ENCODE data around the gene ASS1.

The ASS1 gene

DNA sequence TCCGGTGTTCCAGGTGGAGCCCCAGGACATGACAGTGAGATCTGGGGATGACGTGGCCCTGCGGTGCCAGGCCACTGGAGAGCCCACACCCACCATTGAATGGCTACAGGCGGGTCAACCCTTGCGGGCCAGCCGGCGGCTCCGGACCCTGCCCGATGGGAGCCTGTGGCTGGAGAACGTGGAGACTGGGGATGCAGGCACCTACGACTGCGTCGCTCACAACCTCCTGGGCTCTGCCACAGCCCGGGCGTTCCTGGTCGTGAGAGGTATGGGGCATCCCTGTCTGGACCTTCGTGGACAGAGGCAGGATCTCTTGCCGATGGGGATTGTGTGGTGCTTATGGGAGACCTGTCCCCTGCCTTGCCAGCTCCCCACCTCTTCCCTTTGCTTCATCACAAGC lies 26.0 kb upstream of the ASS1 start:
- in situ Hi-C loops (cut with MboI; ENCODE audit: low sequenced_read_pairs): no loop called here

DNA sequence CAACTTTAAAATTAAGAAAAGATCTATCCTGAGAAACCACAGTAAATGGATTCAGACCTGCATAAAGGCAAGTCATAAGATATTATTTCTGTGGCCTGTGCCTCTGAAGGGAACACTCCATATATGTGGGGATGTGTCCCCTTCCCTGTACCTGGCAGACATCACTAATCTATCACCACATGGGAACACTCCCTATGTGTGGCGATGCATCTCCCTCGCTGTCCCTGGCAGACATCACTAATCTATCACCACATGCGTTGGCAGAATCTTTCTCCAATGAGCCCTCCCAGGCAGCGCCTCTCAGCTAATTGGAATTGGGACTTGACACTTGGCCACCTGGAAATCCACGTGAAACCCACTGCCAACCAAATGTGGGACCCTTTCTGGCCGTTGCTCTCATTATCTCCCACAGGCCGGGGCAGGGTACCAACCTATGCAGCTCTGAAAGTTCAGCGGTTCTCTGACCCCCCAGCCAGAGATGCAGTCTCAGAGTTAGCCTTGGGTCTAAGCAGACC lies 25.2 kb upstream of the ASS1 start:
- in situ Hi-C loops (cut with MboI; ENCODE audit: low sequenced_read_pairs): no loop called here

DNA sequence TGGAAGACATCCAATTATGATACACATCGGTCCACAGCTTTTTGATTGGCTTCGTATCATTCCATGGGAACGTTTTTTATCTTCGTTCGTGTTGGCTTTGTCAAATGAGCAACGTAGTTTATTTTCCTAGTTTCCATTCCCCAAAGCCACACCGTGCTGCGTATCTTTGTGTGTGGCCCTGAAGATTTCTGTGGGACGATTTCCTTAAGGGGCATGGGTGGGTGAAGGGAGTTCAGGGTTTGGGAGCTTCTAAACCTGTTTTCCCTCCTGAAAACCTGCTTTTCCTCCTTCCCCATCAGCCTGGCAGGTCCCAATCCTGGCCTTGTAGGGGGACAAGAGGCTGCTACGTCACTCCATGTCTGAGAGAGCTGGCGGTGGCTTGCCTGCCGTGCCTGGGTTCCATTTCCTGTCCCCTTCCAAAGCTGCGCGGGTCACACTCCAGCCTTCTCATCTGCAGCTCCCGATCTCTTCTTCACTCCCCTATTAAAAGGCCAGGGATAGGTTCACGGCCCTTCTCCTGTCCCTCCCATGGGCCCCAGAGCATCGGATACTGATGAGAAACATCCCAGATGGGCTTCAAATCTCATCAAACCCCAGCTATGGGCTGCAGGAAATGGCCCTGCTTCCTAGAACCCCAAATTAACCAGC lies 23.5 kb upstream of the ASS1 start:
- in situ Hi-C loops (cut with MboI; ENCODE audit: low sequenced_read_pairs): no loop called here

- in situ Hi-C loops (cut with MboI; ENCODE audit: low sequenced_read_pairs): no loop called here
Measured at GRCh38 chr9:130421802-130422276, 22.9 kb upstream of the ASS1 start.

GRCh38 chr9:130422546-130422945 lies 22.2 kb upstream of the ASS1 start:
- in situ Hi-C loops (cut with MboI; ENCODE audit: low sequenced_read_pairs): no loop called here

GRCh38 chr9:130423272-130423671 lies 21.5 kb upstream of the ASS1 start:
- in situ Hi-C loops (cut with MboI; ENCODE audit: low sequenced_read_pairs): no loop called here

DNA sequence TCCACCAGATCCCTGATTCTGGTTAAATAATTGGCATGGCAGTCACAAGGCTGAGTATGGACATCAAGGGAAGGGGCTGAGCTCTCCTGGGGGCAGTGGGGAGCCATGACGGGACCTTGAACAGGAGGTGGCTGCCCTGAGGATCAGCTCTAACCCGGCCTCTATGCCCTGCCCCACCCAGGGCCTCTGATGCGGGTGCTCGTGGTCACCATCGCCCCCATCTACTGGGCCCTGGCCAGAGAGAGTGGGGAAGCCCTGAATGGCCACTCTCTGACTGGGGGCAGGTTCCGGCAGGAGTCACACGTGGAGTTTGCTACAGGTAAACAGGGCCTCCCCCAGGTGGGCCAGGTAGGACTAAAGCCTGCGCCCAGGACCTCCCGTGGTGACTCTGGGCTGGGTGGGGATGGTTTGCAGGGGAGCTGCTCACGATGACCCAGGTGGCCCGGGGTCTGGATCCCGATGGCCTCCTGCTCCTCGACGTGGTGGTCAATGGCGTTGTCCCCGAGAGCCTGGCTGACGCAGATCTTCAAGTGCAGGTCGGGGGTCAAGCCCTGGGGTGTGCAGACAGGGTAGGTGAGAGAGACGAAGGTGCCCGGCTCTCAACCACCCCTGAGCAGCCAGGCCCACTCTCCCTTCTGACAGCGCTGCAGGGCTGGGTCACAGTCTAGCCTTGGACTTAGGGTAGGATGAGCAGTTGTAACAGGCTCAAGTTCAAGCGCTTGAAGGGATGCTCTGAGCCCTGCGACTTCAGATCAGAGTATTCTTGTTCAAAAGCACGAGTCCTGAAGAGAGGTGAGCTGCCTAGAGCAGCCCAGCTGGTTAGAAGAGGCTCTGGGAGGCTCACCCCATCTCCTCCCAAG lies 19.9 kb upstream of the ASS1 start:
- in situ Hi-C loops (cut with MboI; ENCODE audit: low sequenced_read_pairs): no loop called here

DNA sequence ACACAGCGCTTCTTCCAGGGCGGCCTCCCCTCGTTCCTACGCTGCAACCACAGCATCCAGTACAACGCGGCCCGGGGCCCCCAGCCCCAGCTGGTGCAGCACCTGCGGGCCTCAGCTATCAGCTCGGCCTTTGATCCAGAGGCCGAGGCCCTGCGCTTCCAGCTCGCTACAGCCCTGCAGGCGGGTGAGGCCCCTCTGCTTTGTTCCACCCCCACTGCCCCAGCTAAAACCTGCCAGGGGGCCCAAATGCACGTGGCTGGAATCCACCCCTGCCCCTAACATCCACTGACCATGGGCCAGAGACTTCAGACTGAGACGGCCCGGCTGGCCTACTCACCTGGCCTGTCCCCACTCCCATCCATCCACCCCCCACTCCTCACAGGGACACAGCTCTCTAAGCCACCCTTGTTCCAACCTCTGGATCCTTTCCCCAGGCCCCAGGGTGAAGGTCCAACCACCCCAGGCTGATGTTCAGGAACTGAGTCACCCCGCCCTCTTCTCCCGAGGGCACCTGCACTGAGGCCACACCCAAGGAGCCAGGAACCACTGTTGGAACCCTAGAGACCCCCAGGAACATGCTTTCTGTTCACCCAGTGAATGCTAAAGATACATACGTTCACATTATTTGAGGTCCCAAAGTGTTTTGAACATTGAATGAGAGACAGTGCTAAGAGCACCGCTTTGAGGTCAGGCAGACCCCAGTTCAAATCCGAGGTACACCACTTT lies 18.9 kb upstream of the ASS1 start:
- in situ Hi-C loops (cut with MboI; ENCODE audit: low sequenced_read_pairs): no loop called here

DNA sequence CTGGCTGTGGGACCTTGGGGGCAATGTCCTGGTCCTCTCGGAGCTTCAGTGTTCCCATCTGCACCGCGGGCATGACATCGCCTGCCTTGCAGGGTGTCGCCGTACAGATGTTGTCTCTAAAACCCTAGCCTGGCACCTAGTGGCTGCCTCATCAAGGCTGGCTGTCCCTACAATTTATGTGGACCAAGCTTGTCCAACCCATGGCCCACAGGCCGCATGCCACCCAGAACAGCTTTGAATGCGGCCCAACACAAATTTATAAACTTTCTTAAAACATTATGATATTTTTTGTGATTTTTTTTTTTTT lies 18.3 kb upstream of the ASS1 start:
- in situ Hi-C loops (cut with MboI; ENCODE audit: low sequenced_read_pairs): no loop called here

GRCh38 chr9:130426883-130427282 lies 17.9 kb upstream of the ASS1 start:
- in situ Hi-C loops (cut with MboI; ENCODE audit: low sequenced_read_pairs): no loop called here

DNA sequence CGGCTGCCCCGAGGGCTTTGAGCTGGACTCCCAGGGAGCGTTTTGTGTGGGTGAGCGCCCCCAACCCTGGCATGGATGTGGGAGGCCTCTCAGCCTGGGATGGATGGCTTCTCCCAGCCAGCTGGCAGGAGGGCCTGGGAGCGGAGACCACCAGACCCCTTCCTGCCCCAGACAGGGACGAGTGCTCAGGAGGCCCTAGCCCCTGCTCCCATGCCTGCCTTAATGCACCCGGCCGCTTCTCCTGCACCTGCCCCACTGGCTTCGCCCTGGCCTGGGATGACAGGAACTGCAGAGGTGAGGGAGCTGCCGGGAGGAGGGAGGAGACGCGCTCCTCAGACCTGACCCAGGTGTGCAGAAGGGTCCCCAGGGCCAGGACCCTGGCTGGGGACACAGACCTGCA lies 17.4 kb upstream of the ASS1 start:
- in situ Hi-C loops (cut with MboI; ENCODE audit: low sequenced_read_pairs): no loop called here

DNA sequence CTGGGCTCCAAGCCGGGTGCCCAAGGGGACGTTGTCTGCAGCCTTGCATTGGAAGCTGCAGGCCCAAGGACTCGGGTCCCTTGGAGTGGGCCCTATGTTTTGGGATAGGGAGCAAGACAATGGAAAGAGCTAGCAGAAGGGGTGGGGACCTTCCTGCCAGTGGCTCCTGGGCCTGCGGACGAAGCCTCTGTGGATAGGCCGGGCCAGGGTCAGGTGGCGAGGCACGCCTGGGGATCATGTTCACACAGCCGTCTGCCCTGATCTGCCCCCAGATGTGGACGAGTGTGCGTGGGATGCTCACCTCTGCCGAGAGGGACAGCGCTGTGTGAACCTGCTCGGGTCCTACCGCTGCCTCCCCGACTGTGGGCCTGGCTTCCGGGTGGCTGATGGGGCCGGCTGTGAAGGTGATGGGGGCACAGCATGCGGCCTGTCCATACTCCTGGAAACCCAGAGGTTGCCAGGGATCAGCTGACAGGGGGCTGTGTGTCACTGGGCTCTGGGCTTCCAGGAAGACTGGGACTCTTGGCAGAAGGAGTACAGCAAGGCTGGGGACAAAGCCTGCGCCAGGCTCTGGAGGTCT lies 16.6 kb upstream of the ASS1 start:
- in situ Hi-C loops (cut with MboI; ENCODE audit: low sequenced_read_pairs): no loop called here

- in situ Hi-C loops (cut with MboI; ENCODE audit: low sequenced_read_pairs): no loop called here
Measured at GRCh38 chr9:130429381-130429780, 15.4 kb upstream of the ASS1 start.

DNA sequence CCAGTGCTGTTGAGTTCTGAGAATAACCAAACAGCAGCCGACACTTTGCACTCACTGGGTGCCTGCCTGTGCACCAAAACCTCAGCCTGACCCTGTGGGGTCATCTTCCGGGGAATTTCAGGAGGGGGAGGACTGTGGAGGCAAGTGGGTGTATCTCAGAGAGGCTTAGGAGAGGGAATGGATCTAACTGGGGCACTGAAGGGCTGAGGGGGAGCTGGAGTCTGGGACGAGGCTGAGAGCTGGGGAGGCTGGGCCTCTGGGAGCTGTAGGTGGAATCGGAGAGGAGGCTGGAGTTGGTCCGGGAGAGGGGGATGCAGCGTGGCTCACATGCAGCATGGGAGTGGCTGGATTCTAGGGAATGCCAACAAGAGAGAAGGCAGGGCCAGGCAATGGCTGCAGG lies 14.9 kb upstream of the ASS1 start:
- in situ Hi-C loops (cut with MboI; ENCODE audit: low sequenced_read_pairs): no loop called here

- in situ Hi-C loops (cut with MboI; ENCODE audit: low sequenced_read_pairs): no loop called here
Measured at GRCh38 chr9:130430232-130430631, 14.5 kb upstream of the ASS1 start.

DNA sequence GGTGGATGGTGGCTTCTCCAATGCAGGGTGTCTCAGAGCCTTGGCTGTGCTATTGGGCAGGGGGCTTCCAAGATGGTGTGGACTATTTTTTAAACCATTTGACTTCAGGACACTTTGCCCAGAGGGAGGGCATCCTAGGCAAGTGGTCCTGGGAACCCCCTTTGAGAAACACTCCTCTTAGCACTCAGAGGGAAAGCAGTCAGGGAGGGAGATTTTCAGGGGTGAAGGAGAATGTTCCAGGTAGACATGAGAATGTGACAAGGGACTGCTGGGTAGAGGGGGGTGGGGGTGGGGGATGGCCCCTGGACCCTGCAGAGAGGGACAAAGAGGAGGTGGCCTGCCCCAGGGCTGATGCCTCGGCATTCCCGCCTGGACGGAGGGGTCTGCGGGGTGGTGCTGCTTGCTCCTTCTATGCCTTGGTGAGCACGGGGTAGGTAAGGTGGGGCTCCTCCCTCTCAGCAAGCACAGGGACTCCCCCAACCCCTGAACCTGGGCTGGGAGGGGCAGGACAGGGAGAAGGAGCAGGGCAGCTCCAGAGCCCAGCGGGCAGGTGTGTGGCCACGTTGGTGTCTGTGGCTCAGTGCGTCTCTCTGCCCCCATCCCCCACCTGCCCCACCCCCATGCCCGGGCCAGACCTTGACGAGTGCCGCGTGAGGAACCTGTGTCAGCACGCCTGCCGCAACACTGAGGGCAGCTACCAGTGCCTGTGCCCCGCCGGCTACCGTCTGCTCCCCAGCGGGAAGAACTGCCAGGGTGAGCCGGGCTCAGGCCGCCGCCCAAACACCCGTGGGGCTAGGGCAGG lies 13.8 kb upstream of the ASS1 start:
- in situ Hi-C loops (cut with MboI; ENCODE audit: low sequenced_read_pairs): no loop called here

GRCh38 chr9:130431536-130432303 lies 13.0 kb upstream of the ASS1 start:
- in situ Hi-C loops (cut with MboI; ENCODE audit: low sequenced_read_pairs): no loop called here

DNA sequence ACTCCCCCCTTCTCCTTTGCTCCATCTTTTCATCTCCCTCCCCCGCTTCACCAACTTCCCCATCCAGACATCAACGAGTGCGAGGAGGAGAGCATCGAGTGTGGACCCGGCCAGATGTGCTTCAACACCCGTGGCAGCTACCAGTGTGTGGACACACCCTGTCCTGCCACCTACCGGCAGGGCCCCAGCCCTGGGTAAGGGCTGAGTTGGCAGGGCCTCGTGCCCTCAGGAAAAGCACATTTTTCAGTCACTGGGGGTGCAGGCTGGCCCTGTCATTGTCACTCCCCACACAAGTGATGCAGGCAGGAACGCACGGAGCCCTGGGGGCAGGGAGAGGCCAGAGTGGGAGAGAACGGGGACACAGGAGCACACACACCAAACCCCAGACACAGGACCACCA lies 12.4 kb upstream of the ASS1 start:
- in situ Hi-C loops (cut with MboI; ENCODE audit: low sequenced_read_pairs): no loop called here

- in situ Hi-C loops (cut with MboI; ENCODE audit: low sequenced_read_pairs): no loop called here
Measured at GRCh38 chr9:130432796-130433167, 12.0 kb upstream of the ASS1 start.

Data from HL-60/S4 treated with retinoic acid at 250 ng/mL for 4 days and 3 days (cell line).